Activated CD4-positive, alpha-beta T cell treated with anti-CD3 and anti-CD28 coated beads, Interleukin-2, amount 50 U/mL, for 24 hours (primary cell): ENCODE data around the gene SEC24B.
"Not testable (repeated sequence)": the region's sequence is repeated elsewhere in the genome, so short reads cannot be mapped to it uniquely, and the experiment has no call there.

Source experiments
- DNase-seq, 2 donors: peaks; one replicate each; pipeline ENCODE4 v3.0.0-alpha.2; 2020; ENCODE audit warnings: low read depth in 1 of 2, low spot score in 1 of 2

SEC24B gene

GRCh38 chr4:109432203-109432602 is 1.4 kb upstream of the SEC24B start:
- no peak for DNase-seq

- DNase-seq, result no peak
Measured at GRCh38 chr4:109432696-109433095, 919 bp upstream of the SEC24B start.

GRCh38 chr4:109434007-109434971 is 674 bp downstream of the SEC24B start:
- DNase-seq, result no peak

- no peak for DNase-seq
Measured at GRCh38 chr4:109435635-109436034, 2.0 kb downstream of the SEC24B start.

GRCh38 chr4:109436504-109436903 is 2.9 kb downstream of the SEC24B start:
- no peak for DNase-seq

GRCh38 chr4:109440948-109441347 is 7.3 kb downstream of the SEC24B start:
- DNase-seq, result no peak

GRCh38 chr4:109441862-109442458 is 8.3 kb downstream of the SEC24B start:
- no peak for DNase-seq

- DNase-seq, result no peak
Measured at GRCh38 chr4:109444182-109444844, 10.7 kb downstream of the SEC24B start.

GRCh38 chr4:109447278-109447677 is 13.7 kb downstream of the SEC24B start:
- DNase-seq, result no peak

GRCh38 chr4:109451544-109452273 is 18.1 kb downstream of the SEC24B start:
- no peak for DNase-seq

GRCh38 chr4:109453110-109453509 is 19.5 kb downstream of the SEC24B start:
- DNase-seq, result not testable (repeated sequence)

GRCh38 chr4:109462297-109462696 is 28.7 kb downstream of the SEC24B start:
- no peak for DNase-seq

GRCh38 chr4:109462802-109463201 is 29.2 kb downstream of the SEC24B start:
- no peak for DNase-seq

GRCh38 chr4:109465069-109465468 is 31.5 kb downstream of the SEC24B start:
- DNase-seq, result no peak

- no peak for DNase-seq
Measured at GRCh38 chr4:109469915-109470314, 36.3 kb downstream of the SEC24B start.

- DNase-seq, result no peak
Measured at GRCh38 chr4:109472343-109472761, 38.7 kb downstream of the SEC24B start.

GRCh38 chr4:109473824-109474223 is 40.2 kb downstream of the SEC24B start:
- DNase-seq, result no peak

GRCh38 chr4:109486007-109486406 is 52.4 kb downstream of the SEC24B start:
- DNase-seq, result no peak

GRCh38 chr4:109494563-109494962 is 60.9 kb downstream of the SEC24B start:
- no peak for DNase-seq

GRCh38 chr4:109495514-109495913 is 61.9 kb downstream of the SEC24B start:
- no peak for DNase-seq

GRCh38 chr4:109496875-109497274 is 63.3 kb downstream of the SEC24B start:
- DNase-seq, result no peak
